Sigmoid colon (tissue), 7 donors: ENCODE data around the gene KCND3. TPM values are rescaled to one million over a fixed set of nuclear protein-coding genes. Genes with fewer than 3 reads are reported as not detected.
A peak's percentile ranks its signal among the peaks of the same experiment; 100 is the strongest.

Source experiments
- DNase-seq: peaks from one replicate; pipeline ENCODE4 v3.0.0-alpha.2; 2019
- H3K27ac ChIP-seq, 4 donors: fragments of 200-600 bp; sonication (generic); one replicate each; pipeline ENCODE4 v1.5.1; 2016 to 2019; ENCODE audit warnings: mild to moderate bottlenecking in 1 of 4
- H3K27me3 ChIP-seq, 3 donors: fragments of 200-600 bp; sonication (generic); one replicate each; pipeline ENCODE4 v1.5.1; 2019; ENCODE audit warnings: mild to moderate bottlenecking in 1 of 3
- H3K36me3 ChIP-seq, 4 donors: fragments of 200-600 bp; sonication (generic); one replicate each; pipeline ENCODE4 v1.5.1; 2016 to 2019
- H3K4me1 ChIP-seq, 4 donors: fragments of 200-600 bp; sonication (generic); one replicate each; pipeline ENCODE4 v1.5.1; 2017 to 2019
- H3K4me3 ChIP-seq, 4 donors: fragments of 200-600 bp; sonication (generic); one replicate each; pipeline ENCODE4 v1.5.1; 2017 to 2019; ENCODE audit warnings: mild to moderate bottlenecking in 2 of 4, moderate library complexity in 1 of 4
- H3K9me3 ChIP-seq, 4 donors: fragments of 200-600 bp in 3 of 4; sonication (generic) in 3 of 4; one replicate each; pipeline versions ENCODE4 v1.5.1 to v1.6.1; 2013 to 2019
- CTCF ChIP-seq, 4 experiments: fragments of 450-650 bp in 3 of 4; fragments of 200-600 bp in 1 of 4; IDR thresholded peaks; one replicate each; pipeline ENCODE4 v1.5.1; 2016 to 2019; ENCODE audit warnings: antibody characterized with exemption in 4 of 4, mild to moderate bottlenecking in 3 of 4, moderate library complexity in 2 of 4
- EP300 ChIP-seq, 4 donors: sonication (generic); formaldehyde crosslinking; IDR thresholded peaks; one replicate each; pipeline ENCODE4 v1.6.1; 2017; ENCODE audit warnings: antibody characterized with exemption in 4 of 4
- POLR2A ChIP-seq, 2 donors: fragments of 450-650 bp; IDR thresholded peaks; one replicate each; pipeline ENCODE4 v1.6.1; 2016; ENCODE audit warnings: antibody characterized with exemption in 2 of 2, mild to moderate bottlenecking in 2 of 2, moderate library complexity in 2 of 2
- POLR2AphosphoS5 ChIP-seq, 4 donors: sonication (generic); formaldehyde crosslinking; IDR thresholded peaks; one replicate each; pipeline ENCODE4 v1.6.1; 2017; ENCODE audit warnings: antibody characterized with exemption in 4 of 4
- WGBS, 2 donors: extraction: QIAGEN DNeasy Blood & Tissue Kit; methylation state at CpG; one replicate each; pipeline ENCODE4 v1.1.7; 2013; 5-methylcytosine and 5-hydroxymethylcytosine counted together
- intact Hi-C: fragments of 100-400 bp; cut with DNase I; formaldehyde crosslinking; loops from one replicate; pipeline ENCODE4 v1.15.1; 2023
- polyA plus RNA-seq, 3 donors: library from polyadenylated mRNA; stranded (reverse); fragments of 200-250 nt; gene quantifications; one replicate each; pipeline ENCODE4 v1.2.3, GENCODE V29; 2013
- total RNA-seq, 4 donors: library from RNA; depleted of rRNA; stranded (reverse); fragments of >200 nt; gene quantifications; one replicate each; pipeline ENCODE4 v1.1.0, GENCODE V29; 2016
- donor health status: healthy with polysubstance abuse.
- donor health status: Bipolar disorder and iron deficiency.
- donor health status: healthy.

KCND3 gene
- total and polyA plus RNA-seq, 7 donors = 0.23 to 18.3 (median 5.9) TPM

- intact Hi-C loops = no loop called here
- Histone ChIP-seq H3K4me1 (peaks cover 0 to 34% (median 29%) of the 10 kb centered on the region in 4 donors), H3K4me3 (no peak overlapping the region), H3K27me3 (no peaks in the 10 kb centered on the region), H3K9me3 (no peaks in the 10 kb centered on the region), H3K27ac (no peak overlapping the region), H3K36me3 (no peaks in the 10 kb centered on the region)
- no peak for TF ChIP-seq POLR2AphosphoS5 (IDR thresholded peaks at IDR 0.05)
- TF ChIP-seq CTCF (IDR thresholded peaks at IDR 0.05) = no peak
- TF ChIP-seq POLR2A (IDR thresholded peaks at IDR 0.05) = no peak
- no peak for TF ChIP-seq EP300 (IDR thresholded peaks at IDR 0.05)
- DNase-seq = no peak
- 64 to 70% methylated on average over 5 of the region's 5 CpGs for WGBS, 2 donors
Observed at GRCh38 chr1:111953797-111954196, 35.7 kb downstream of the KCND3 start.

GRCh38 chr1:111952125-111952657 is 37.3 kb downstream of the KCND3 start:
- Histone ChIP-seq H3K27ac (no peak overlapping the region), H3K4me1 (peaks cover 0 to 37% (median 32%) of the 10 kb centered on the region in 4 donors), H3K27me3 (no peaks in the 10 kb centered on the region), H3K4me3 (no peak overlapping the region), H3K36me3 (no peaks in the 10 kb centered on the region), H3K9me3 (no peaks in the 10 kb centered on the region)
- no peak for TF ChIP-seq POLR2A (IDR thresholded peaks at IDR 0.05)
- no peak for TF ChIP-seq POLR2AphosphoS5 (IDR thresholded peaks at IDR 0.05)
- no peak for TF ChIP-seq CTCF (IDR thresholded peaks at IDR 0.05)
- no peak for TF ChIP-seq EP300 (IDR thresholded peaks at IDR 0.05)
- no peak for DNase-seq
- intact Hi-C loops = no loop called here
- 52 to 65% methylated on average over 4 of the region's 4 CpGs for WGBS, 2 donors

- Histone ChIP-seq H3K27ac (peak overlapping the region; percentile 72 to 79 (median 76)), H3K4me1 (peaks cover 0 to 18% (median 17%) of the 10 kb centered on the region in 4 donors), H3K4me3 (peak overlapping the region in 1 of 4 donors; percentile 6), H3K9me3 (no peaks in the 10 kb centered on the region), H3K27me3 (no peaks in the 10 kb centered on the region), H3K36me3 (no peaks in the 10 kb centered on the region)
- intact Hi-C loops = loop anchor here (5.0 kb wide), 1 partner anchor 44 kb away; no protein-coding TSS in a partner anchor
- 32 to 40% methylated on average over 6 of the region's 6 CpGs for WGBS, 2 donors
- DNase-seq = peak; percentile 86
- TF ChIP-seq POLR2AphosphoS5 (IDR thresholded peaks at IDR 0.05) (peak in 2 of 4 donors; percentile 15 to 28), POLR2A (IDR thresholded peaks at IDR 0.05) (no peak)
Observed at GRCh38 chr1:111948209-111949171, 41.0 kb downstream of the KCND3 start.

- TF ChIP-seq CTCF (IDR thresholded peaks at IDR 0.05) (no peak), POLR2AphosphoS5 (IDR thresholded peaks at IDR 0.05) (no peak), EP300 (IDR thresholded peaks at IDR 0.05) (no peak), POLR2A (IDR thresholded peaks at IDR 0.05) (no peak)
- Histone ChIP-seq H3K36me3 (no peaks in the 10 kb centered on the region), H3K4me1 (peaks cover 0 to 18% (median 16%) of the 10 kb centered on the region in 4 donors), H3K9me3 (no peaks in the 10 kb centered on the region), H3K4me3 (no peak overlapping the region), H3K27me3 (no peaks in the 10 kb centered on the region), H3K27ac (no peak overlapping the region)
- intact Hi-C loops = no loop called here
- 83% methylated on average over 15 of the region's 15 CpGs for WGBS, 2 donors
- DNase-seq = no peak
Observed at GRCh38 chr1:111943846-111944749, 45.4 kb downstream of the KCND3 start.
